Daoy (cell line): Measurements from ENCODE around the gene STX8. TPM values are rescaled to one million over a fixed set of nuclear protein-coding genes. Genes with fewer than 3 reads are reported as not detected.
A peak's percentile ranks its signal among the peaks of the same experiment; 100 is the strongest.
"Not testable (repeated sequence)": the region's sequence is repeated elsewhere in the genome, so short reads cannot be mapped to it uniquely, and the experiment has no call there.

Experiments used
- DNase-seq: peaks from one replicate; pipeline ENCODE4 v3.0.0-alpha.2; 2015; ENCODE audit warnings: low read depth
- total RNA-seq: library from RNA; depleted of rRNA; stranded (reverse); fragments of >200 nt; shearing (Covaris generic); gene quantifications from 2 replicates; pipeline ENCODE4 v1.2.3, GENCODE V29; 2014

STX8 gene
- total RNA-seq, 1 experiment from 2014 or later: 76.9 TPM

DNA sequence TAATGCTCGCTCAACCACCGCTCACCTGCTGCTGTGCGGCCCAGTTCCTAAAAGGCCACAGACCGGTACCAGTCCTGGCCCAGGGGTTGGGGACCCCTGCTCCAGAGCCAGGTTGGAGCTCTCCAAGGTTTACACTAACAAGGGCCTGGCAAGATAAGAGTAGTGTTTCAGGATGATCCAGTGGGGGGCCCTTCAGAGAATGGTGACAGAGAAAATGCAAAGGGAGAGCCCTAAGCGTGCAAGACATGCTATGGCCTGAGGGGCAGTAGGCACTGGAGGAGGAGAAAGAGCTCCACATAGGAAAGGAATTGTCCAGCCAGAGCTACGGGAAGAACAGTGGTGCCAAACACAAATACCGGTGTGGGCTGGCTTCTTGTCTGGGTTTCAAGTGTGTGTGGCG is 233.4 kb downstream of the STX8 start:
- no peak for DNase-seq

DNA sequence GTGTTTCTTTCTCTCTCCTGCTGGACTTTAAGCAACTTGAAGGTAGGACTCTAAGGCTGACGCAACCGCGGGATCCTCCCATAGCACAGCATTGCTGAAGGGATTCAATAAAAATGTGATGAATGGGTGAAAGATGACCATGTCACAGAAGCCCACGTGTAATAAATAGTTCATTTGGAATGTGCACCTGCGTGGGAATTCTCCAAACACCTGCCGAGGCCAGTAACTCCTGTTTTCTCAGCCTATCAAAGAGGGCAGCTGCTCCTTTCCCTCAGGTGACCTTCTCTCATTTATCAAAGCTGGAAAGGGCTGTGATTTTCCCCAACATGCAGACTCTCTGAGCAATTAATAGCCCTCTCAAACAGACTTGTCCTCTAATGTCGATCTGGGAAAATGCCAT is 235.7 kb downstream of the STX8 start:
- no peak for DNase-seq

DNA sequence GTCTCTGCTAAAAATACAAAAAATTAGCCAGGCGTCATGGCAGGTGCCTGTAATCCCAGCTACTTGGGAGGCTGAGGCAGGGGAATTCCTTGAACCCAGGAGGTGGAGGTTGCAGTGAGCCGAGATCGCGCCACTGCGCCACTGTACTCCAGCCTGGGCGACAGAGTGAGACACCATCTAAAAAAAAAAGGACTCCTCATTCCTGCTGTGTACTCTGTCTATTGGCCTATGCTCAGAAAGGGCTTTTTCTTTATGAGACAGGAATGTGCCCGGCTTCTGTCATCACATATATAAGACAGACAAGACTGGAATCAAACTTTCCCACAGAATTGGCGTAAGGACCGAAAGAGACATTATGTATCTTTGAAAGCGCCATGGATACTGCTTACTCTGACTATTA is 236.1 kb downstream of the STX8 start:
- DNase-seq: not testable (repeated sequence)

DNA sequence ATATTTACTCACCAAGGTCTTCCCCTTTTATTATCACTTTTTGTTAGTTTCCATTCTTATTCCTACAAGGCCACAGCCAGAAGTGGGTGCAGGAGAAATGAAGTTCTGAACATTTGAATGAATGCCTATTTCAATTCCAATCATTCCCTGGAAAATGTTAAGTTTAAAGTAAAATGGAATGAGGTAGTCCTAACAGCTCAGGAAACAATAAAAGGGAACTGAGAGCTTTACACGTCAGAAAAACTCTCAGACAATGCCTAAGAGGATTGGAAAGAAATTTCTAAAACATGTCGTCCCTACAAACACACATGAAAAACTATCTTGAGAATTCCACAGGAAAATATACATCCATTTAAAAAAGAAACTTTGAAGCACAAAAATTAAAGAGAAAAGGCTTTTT is 238.8 kb downstream of the STX8 start:
- no peak for DNase-seq

DNA sequence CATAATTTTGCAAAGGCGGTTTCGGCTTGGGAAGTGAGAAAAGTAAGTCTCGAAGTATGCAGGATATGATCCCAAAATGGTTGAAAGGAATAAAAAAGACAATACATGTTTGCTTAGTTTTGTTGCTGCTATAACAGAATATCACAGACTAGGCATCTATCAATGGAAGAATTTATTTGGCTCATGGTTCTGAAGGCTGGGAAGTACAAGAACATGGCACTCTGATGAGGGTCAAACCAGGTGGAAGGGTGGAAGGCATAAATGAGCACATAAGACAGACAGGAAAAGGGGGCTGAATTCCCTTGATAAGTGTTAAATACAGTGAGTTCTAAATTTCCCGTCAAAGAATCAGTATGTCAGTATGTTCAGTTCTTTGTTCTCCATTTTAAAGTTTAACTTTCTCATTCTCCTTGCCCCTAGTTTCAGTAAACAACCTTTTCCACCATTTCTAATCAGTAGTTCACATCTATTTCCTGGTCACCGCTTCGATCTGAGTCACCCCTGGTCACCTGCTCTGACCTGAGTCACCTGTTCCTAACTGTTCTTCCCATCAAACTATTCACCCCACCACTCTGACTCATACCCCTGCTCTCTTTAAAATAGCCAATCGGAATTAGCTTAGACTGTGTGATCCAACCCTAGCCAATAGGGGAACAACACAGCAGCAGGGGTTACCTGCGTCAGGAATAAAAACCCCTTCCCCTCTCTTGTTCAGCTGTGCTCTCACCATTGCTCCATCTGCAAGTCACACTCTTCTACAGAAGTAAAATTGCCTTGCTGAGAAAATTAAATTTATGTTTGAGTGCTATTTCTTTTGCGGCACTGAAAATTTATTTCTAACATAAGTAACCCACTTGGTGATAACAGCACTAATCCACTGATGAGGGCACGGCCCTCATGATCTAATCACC is 240.8 kb downstream of the STX8 start:
- DNase-seq: no peak

DNA sequence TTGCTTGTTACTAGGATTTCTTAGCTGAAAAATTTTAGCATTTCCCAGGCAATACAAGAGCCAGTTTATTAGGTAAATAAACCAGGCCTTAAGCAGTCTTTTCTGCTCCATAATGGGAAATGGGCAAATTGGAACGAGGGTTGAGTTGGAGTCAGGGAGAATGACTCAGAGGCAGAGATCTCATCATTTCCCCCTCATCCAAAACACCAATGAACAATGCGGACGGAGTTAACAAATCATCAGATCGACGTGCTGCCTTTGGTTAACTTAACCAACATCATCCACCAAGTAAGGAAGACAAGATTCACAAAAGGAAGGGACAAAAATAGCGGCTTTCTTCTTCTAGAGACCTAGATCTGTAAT is 243.5 kb downstream of the STX8 start:
- DNase-seq: peak; percentile 9

DNA sequence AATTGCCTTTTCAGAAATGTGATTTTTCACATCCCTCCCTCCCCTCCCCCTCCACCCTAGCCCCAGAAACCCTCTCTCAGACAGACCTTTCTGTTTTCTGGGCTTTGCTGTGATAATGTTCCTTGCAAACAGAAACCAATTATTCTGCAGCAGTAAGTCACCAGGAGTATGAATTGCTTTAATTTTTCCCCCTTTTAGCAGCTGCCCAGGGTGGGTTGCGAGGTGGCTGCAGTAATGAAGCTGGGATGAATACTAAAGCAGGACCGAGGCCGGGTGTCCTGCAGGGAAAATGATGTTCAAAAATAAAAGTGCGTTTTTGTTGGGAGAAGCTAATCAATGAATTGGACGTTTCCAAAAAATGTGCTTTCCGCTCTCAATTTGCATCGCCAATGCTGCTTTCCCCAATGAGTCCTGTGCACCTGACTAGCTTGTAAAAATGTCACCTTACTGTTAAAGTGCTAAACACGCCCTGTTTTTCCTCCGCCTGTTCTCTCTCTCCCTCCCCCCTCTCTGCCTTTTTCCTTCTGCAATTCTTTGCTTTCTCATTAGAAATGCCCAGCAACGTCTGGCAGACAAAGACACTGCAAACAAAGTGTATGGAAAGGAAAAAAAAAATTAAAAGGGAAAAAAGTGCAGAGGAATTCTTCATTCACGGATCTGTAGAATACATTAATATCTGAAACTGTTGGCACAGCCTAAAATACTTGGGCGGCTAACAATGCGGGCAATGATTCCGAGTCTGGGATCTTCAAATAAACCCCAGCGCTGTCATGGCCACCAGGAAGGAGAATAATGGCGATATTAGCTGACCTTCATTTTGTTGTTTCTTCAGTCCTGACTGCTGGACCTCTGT is 244.1 kb downstream of the STX8 start:
- no peak for DNase-seq

DNA sequence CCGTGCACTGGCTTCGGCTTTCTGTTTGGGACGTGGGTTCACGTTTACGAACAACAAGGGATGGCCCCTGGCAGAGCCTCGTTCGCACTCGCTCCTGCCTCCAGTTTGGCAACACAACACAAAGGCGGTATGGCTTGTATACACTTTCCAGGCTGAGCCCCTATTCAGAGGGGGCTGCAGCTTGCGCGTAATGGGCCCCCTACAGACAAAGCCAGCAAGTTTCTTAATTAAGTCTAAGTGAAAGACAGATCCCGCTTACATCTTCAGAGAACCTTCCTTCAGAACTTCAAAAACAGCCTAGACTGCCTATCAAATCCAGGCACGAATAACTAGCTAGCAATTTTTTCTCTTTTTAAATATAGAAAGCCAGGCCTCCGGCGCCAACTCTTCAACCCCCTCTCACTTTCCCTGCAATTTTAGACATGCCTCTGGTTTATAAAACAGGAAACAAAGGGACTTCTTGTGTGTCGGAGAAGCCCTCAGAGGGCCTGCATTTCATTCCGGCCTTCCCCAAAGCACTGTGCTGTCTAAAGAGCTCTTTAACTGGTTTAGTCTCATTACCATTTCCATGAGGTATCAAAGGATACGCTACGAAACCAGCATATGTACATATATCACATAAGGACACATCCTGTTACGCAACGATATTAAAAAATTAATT is 244.9 kb downstream of the STX8 start:
- no peak for DNase-seq

DNA sequence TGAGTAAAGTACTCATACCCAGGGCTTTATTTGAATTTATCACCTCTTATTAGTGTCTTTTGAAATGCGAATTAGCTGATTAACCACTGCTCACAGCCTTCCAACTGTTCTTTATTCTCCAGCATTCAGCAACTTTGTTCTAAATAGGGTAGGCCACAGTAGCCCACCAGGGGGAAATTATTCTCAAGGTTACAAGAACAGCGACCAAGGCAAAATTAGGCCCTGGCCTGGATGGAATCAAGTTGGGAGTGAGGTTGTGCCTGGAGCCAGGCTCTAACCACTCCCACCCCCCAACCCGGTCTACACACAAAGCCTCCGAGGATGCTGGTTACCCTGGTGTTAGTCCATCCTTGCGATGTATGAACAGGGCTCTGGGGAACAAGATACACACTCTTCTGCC is 245.5 kb downstream of the STX8 start:
- DNase-seq: no peak

DNA sequence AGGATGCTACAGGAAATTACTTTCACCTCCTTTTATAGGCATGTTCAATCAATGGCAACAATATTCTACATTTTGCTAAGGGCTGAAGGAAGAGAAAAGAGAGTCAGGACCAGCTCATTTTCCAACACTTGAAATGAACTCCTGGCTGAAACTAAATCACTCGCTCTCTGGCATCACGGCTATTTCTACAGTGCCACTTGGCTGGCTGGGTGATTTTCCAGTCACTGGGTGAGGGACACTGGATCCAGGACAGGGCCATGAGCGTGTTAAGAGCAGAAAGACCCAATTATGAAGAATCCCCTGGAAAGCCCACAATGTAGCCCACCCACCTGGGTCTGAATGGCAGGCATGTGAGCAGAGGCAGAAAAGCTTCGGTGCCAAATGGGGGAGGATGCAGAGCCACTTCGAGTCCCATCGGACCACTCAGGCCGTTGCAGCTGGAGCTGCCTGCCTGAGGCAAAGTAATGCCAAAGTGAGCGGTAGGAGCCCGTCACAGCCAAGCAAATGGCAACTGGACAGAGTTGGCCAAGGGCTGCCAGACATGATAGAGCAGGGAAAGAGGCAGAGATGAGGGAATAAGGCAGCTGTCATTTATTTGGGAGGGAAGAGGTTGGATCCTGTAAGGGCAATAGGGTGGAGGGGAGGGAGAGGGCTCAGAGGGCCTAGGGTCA is 246.2 kb downstream of the STX8 start:
- DNase-seq: no peak

DNA sequence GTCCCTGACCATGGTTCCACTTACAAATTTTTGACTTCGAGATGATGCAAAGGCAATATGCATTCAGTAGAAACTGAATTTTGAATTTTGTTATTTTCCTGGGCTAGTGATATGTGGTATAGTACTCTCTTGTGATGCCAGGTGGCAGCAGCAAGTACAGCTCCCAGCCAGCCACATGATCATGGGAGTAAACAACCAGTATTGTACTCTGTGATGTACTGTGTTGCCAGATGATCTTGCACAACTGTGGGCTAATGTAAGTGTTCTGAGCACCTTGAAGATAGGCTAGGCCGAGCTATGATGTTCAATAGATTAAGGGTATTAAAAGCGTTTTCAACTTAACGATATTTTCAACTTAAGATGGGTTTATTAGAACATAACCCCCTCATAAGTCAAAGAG is 250.8 kb downstream of the STX8 start:
- no peak for DNase-seq

DNA sequence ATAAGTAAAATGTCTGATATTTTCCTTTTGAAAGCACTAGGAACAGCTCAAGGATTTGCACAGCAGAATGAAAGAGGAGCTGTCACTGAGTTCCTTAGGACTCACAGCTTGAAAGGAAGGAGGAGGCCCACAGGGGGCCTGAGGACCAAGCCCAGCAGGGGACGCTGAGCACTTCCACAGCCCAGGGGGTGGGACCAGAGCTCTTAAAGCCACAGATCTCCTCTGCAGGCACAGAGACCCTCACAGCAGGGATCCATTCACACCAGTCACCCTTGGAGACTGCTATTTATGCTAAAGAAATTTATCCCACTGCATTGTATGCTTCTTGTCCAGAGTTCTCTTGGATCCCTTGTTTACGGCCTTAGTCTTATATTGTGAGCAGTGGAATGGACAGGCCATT is 253.3 kb downstream of the STX8 start:
- DNase-seq: no peak

DNA sequence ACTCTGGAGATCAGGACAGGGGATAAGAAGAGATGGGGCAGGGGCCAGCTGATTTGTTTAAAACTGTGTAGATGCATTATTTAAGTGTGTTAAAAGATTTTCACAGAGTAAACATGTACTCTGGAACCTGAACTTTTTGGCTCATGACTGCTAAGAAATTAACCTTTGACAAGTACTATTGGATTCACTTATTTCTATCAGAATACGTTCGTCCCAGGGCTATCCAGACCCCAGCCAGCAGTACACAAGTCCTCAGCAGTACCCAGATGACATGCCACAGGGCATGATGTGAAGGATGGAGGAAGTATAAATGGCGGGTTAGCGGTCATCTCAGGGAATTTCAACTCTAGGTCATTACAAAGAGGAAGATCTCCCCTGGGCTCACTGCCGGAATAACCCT is 253.7 kb downstream of the STX8 start:
- DNase-seq: no peak

DNA sequence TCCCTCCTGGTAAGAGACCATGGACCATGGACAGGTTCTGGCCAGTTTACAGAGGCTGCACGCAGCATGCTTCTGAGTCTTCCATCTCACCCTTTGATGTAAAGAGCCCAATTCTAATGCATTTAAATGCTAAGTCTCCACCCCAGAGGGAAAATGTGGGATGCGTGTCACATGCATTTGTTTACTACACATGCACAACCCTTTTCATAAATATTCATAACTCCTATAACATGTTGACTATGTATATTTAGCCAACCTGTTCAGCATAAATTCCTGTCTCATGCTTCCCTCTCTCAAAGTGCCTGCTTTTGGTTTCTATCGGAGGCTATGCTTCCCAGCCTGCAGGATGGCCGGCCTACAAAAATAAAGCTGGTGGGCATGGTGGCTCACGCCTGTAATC is 260.3 kb downstream of the STX8 start:
- no peak for DNase-seq

DNA sequence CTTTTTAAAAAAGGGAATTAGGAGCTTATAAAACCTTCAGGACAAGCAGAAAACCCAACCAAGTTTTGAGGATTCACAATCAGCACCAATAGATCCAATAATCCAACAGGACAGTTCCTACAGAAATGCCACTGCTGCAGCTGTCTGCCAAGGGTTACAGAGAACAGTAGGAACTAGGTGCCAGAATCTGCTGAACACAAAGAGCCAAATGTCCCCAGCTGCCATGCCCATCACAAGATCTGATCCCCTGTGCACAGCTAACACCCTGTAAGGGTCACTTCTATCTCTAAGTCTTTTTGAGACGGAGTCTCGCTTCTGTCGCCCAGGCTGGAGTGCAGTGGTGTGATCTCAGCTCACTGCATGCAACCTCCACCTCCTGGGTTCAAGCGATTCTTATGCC is 262.3 kb downstream of the STX8 start:
- no peak for DNase-seq

DNA sequence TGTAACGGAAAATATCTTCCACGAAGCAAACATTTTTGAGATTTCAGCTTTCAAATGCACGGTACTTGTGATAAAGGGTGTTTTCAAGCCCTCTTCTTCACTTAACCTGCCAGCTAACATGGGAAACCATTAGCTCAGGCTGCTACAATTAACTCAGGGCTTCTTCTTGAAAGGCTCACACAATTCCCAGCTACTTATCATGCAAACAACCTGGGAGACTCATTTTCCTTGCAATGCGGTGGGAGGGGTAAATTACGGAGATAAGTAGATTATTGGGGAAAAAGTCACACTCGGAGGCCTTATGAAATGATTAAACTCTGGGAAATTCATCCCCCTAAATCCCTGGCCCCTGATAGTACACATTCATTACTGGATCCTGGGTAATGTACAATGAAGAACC is 266.4 kb downstream of the STX8 start:
- DNase-seq: no peak

DNA sequence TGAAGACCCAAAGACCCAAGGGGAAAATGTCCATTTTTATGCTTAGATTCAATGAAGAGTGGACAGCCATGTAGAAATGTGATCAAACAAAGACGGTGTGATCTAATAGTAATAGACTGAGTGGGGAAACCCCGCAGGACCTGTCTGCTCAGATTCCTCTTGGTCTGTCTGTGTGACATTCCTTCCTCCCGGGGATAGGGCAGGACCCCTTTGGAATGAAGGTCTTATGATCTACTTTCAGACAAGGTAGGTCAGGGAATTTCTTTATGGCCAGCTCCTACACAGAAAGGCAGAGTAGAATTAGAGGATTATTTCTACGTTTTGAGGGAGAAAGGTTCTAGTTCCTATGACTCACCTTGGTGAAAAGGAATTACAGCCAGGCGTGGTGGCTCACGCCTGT is 267.6 kb downstream of the STX8 start:
- DNase-seq: no peak

DNA sequence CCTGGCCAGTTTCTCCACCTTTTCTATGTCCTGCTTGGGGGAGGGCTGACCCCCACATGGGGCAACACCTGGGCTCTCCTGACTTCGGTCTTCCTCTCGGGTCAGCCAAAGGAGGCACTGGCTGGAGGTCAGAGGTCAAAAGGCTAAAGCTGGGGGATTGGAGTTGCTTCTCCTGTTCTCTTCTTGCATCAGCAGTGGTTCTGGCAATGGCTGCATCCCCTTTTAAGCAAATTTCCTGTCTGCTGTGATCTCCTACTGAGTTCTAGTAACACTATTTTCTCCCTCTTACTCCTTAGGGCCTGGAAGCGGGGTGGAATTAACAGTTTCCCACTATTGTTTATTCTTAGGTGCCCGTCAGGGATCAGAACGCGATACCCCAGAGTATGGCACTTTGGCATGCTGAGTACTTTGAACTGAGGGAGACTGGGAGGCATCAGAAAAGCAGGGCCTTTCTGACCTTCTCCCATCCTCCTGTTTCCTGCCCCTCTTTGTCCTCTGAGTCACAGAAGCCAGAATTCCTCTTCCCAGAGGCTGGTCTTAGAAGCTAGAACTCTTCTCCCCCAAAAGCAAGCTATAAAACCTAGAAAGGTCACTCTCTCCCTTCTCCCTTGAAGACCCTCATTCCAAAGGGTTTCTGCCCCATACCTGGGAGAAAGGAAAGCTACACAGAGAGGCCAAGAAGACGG is 268.2 kb downstream of the STX8 start:
- DNase-seq: no peak

DNA sequence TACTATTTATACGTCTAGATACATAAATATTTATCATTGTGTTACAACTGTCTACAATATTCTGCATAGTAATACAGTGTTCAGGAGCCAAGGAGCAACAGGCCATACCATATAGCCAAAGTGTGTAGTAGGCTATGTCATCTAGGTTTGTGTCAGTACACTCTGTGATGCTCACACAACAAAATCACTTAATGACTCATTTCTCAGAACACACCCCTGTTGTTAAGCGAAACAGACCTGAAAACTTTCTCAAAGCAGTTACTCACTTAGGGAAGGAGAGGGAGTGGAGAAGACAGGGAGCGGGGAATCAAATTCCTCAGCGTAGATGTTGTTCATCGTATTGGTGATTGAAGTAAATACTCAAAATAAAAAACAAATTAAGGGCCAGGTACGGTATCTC is 269.5 kb downstream of the STX8 start:
- DNase-seq: no peak

DNA sequence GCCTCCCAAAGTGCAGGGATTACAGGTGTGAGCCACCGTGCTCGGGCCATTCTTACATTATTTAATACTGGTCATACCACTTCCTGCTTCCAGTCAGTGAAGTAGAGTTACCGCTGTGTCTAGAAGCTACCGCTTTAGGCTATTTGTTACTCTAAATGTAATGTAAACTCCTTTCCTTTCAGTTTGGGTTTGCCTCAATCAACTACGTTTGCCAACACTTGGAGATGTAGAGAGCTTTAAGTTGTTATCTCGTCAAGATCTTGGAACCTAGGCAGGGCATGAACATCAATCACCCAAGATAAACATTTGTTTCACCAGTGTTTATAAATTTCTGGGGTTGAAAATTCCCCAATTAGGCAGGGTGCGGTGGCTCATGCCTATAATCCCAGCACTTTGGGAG is 275.9 kb downstream of the STX8 start:
- DNase-seq: no peak

DNA sequence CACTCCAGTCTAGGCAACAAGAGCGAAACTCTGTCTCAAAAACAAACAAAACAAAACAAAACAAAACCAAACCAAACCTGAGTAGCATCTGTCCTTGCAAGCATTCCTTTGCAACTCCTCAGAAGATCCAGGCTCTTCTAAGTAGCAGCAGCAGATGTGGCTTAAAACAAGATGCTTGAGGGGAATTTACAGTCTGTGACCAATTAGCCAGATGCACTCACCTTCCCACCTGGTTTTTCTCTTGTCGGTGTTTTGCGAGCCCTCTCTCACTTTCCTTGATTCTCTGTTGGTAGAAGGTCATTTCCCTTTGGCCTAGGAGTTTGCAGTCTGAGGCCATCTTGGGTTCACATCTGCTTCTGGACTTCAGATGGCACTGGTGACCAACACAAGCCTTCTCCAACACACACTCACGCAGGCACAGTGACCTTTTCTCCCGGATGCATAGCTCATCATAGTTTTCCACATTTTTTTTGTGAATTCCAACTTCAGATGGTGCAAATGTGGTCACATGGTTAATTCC is 276.8 kb downstream of the STX8 start:
- no peak for DNase-seq
